ENCODE results near the gene CCL1. TPM values are rescaled to one million over a fixed set of nuclear protein-coding genes. Genes with fewer than 3 reads are reported as not detected.

The CCL1 gene
- total RNA-seq, 1 donor from 2014 or later: not detected

DNA sequence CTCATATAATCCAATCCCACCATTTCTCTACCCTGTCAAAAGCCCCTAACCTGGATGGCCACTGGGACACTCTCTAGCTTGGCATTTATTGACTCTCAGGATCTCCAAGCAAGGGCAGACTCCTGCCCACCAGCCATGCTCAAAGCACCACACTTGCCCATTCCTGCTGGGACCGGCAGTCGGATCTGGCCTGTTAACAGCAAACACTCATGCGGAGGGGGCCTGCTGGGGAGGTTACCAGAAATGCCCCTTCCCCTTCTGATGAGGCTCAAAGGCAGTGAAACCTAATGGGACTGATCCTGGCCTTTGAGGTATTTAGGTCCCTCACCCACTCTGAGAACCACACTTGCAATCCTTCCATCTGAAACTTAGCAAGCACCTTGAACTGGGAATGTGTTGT lies 6.5 kb upstream of the CCL1 start:
- H3K4me1 Mint-ChIP-seq (ENCODE audit: unreplicated experiment): peaks cover 16% of the 10 kb centered on the region
- DNase-seq (ENCODE audit: extremely low spot score, unreplicated experiment): peak; percentile 66

DNA sequence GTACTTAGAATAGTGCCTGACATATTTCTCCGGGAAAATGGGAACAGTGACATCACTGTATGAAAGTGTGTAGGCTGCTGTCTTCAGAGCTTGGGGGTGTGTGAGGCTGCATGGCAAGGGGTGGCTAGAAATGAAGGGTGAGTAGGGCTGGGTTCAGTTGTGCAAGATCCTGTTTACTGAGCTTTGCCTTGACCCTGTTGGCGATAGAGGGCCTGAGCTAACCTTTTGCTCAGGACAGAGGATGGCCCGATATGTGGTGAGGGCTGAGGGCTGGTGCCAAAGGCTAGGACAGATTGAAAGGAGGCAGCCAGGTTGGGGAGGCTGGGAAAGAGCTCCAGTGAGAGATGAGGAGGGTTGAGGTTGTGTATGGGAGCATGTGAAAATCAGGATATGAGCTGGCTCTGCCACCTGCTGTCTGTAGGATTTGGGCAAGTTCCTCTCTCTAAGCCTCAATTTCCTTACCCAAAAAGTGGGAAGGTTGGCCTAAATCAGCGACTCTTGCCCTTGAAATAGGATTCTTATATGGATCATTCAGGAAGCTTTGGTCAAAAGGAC lies 6.0 kb upstream of the CCL1 start:
- Mint-ChIP-seq H3K27ac (no peak overlapping the region), H3K36me3 (no peaks in the 10 kb centered on the region), H3K27me3 (peaks cover 28% of the 10 kb centered on the region), H3K4me1 (ENCODE audit: unreplicated experiment) (peaks cover 16% of the 10 kb centered on the region), H3K4me3 (no peak overlapping the region), H3K9me3 (no peaks in the 10 kb centered on the region)
- TF ChIP-seq, protein P1, sequence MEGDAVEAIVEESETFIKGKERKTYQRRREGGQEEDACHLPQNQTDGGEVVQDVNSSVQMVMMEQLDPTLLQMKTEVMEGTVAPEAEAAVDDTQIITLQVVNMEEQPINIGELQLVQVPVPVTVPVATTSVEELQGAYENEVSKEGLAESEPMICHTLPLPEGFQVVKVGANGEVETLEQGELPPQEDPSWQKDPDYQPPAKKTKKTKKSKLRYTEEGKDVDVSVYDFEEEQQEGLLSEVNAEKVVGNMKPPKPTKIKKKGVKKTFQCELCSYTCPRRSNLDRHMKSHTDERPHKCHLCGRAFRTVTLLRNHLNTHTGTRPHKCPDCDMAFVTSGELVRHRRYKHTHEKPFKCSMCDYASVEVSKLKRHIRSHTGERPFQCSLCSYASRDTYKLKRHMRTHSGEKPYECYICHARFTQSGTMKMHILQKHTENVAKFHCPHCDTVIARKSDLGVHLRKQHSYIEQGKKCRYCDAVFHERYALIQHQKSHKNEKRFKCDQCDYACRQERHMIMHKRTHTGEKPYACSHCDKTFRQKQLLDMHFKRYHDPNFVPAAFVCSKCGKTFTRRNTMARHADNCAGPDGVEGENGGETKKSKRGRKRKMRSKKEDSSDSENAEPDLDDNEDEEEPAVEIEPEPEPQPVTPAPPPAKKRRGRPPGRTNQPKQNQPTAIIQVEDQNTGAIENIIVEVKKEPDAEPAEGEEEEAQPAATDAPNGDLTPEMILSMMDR (conservative IDR thresholded peaks at IDR 0.05): no peak
- no peak for DNase-seq (ENCODE audit: extremely low spot score, unreplicated experiment)

More for the DNA sequence above, 6.5 kb upstream of the CCL1 start:
- no peak overlapping the region for H3K27ac Mint-ChIP-seq
- H3K27me3 Mint-ChIP-seq: peaks cover 23% of the 10 kb centered on the region
- no peak overlapping the region for H3K4me3 Mint-ChIP-seq
- TF ChIP-seq, protein P1 (conservative IDR thresholded peaks at IDR 0.05): no peak
- no peaks in the 10 kb centered on the region for H3K36me3 Mint-ChIP-seq
- H3K9me3 Mint-ChIP-seq: no peaks in the 10 kb centered on the region

DNA sequence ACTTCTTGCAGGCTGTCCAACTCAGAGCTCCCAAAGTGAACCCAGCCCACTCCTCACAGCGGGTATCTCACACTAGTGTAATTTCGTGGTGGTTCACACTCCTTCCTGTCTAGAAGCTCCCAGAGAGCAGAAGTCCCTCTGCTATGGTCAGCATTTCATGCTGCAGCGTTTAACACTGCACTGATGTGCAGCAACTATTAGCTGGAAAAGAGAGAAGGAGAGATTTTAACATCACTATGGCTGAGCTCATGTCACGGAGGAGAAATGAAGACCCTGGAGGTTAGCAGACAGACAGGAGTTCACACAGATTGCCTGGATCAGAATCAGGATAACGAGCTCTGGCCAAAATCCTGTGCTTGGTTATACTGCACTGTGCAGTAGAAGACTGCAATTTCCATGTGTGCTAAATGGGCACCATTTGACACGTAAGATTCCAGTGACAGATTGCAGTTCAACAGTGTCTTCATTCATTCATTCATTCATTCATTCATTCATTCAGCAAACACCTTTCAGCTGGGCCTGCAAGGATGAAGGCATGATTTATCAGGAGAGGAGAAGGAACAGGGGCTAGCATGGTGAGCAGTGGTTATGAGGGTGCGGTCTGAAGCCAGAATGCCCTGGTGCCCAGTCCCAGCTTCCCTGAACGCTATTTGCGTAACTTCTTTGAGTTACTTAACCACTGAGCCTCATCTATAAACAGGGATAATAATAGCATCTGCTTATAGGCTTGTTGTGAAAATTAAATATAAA lies 5.3 kb upstream of the CCL1 start:
- Mint-ChIP-seq H3K36me3 (no peaks in the 10 kb centered on the region), H3K4me1 (ENCODE audit: unreplicated experiment) (peaks cover 16% of the 10 kb centered on the region), H3K27me3 (peaks cover 33% of the 10 kb centered on the region), H3K4me3 (no peak overlapping the region), H3K27ac (no peak overlapping the region), H3K9me3 (no peaks in the 10 kb centered on the region)
- no peak for DNase-seq (ENCODE audit: extremely low spot score, unreplicated experiment)
- TF ChIP-seq, protein P1 (conservative IDR thresholded peaks at IDR 0.05): no peak

DNA sequence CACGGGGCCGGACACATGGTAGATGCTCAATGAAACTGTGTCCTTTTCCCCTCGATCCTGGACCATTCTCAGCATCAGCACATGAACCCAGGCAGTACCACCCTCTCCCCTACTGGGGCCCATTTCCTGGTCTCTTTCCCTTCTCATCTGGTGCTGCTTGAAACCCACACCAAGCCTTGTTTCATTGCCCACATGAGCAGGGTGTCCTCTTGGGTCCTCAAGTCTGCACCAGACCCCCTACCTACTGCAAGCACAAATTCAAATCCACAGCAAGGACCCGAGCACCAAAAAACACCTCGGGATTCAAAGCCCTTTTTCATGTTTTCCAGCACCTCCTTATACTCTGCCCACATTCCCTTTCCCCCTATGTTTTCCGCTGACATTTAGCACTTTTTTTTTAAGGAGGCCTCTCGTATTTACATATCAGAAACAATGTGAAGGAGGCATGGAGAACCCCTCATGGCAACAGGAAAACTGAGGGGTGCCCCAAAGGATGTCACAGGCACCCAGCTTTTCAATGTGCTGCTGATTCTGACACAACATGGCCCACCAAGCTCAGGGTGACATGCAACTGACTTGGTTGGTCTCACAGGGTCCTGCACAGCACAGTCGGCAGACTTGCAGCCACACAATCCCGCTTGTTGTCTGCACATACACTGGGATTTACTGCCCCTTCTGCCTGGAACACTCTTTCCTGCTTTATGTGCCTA lies 4.6 kb upstream of the CCL1 start:
- no peaks in the 10 kb centered on the region for H3K9me3 Mint-ChIP-seq

DNA sequence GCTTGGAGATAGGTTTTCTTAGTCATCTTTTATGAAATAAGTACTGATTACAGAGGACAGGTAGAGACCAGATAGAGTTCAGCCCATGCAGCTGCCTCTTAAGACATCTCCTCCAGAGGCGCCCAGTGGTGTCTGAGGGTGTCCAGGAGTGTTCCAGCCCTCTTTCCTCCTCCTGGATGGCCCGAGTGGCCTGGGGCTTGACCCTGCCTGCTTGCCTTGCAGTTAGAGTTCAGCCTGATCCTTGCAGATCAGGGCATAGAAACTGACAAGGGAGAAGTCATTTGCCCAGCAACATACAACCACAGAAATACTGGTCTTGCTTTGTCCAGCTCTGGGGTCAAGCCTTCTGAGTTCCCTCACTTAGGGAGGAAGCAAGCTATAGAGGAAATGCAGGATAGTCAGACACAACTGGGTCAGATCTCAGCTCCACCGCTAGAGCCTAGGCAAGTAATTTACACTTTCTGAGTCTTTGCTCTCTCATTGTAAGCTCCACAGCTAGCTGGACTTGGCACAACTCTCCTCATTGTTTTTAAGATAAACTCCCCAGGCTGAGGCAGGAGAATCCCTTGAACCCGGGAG lies 3.6 kb upstream of the CCL1 start:
- no peak overlapping the region for H3K4me3 Mint-ChIP-seq
- no peaks in the 10 kb centered on the region for H3K9me3 Mint-ChIP-seq
- H3K4me1 Mint-ChIP-seq (ENCODE audit: unreplicated experiment): peaks cover 16% of the 10 kb centered on the region
- H3K36me3 Mint-ChIP-seq: no peaks in the 10 kb centered on the region
- peaks cover 45% of the 10 kb centered on the region for H3K27me3 Mint-ChIP-seq
- no peak overlapping the region for H3K27ac Mint-ChIP-seq
- peak; percentile 52 for DNase-seq (ENCODE audit: extremely low spot score, unreplicated experiment)
- TF ChIP-seq, protein P1 (conservative IDR thresholded peaks at IDR 0.05): no peak

More for the DNA sequence above, 4.6 kb upstream of the CCL1 start:
- peaks cover 16% of the 10 kb centered on the region for H3K4me1 Mint-ChIP-seq (ENCODE audit: unreplicated experiment)
- peaks cover 38% of the 10 kb centered on the region for H3K27me3 Mint-ChIP-seq
- no peaks in the 10 kb centered on the region for H3K36me3 Mint-ChIP-seq
- TF ChIP-seq, protein P1 (conservative IDR thresholded peaks at IDR 0.05): no peak
- no peak overlapping the region for H3K27ac Mint-ChIP-seq
- DNase-seq (ENCODE audit: extremely low spot score, unreplicated experiment): no peak
- no peak overlapping the region for H3K4me3 Mint-ChIP-seq
